ENCODE data around the gene PLCB2. TPM values are rescaled to one million over a fixed set of nuclear protein-coding genes. Genes with fewer than 3 reads are reported as not detected.

The PLCB2 gene
- total and polyA plus RNA-seq, 7 donors = 0.73 to 4.6 (median 2.0) TPM

DNA sequence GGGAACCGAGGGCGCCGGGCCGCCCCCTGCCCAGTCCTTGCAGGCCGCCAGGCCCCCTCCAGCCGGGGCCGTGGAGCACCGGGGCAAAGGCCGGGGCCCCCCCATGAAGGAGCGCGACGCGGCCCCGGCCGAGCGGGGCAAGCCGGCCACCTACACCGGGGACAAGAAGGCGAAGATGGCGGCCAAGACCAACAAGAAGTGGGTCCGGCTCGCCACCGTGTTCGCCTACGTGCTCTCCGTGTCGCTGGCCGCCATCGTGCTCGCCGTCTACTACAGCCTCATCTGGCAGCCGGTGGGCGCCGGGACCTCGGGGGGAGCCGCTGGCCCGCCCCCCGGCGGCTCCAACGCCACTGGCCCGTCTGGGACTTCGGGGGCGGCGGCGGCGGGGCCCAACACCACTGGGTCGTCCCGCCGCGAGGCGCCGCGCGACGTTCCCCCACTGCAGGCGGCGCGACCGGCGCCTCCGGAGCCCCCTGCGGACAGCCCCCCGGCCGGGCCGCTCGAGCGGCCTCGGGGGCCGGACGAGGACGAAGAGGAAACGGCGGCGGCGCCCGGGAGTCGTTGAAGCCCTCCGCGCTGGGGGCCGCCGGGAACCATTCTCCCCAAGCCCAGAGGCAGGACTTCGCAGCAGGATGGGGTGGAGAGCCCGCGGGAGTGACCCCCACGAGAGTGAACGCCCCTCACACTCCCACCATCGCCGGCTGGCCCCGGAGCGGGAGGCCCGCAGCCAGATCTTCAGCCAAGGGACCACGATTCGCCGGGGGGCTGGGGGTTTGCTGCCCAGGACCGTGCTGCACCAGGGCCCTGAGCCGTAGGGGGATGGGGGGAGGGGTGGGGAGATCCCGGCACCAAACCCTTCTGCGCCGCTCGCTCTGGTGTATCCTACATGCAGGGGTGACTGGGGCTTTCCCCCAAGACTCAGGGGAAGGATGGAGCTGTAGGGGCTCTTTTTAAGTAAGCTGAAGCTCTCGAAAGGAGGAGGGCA lies 16.5 kb upstream of the PLCB2 start:
- Histone ChIP-seq H3K36me3 (ENCODE audit: insufficient read depth in 1 of 2, low read depth in 1 of 2) (peaks cover 0 to 17% of the 10 kb centered on the region in 2 donors), H3K27ac (peak overlapping the region; percentile 86), H3K4me1 (peaks cover 32% of the 10 kb centered on the region), H3K9me3 (no peaks in the 10 kb centered on the region), H3K4me3 (peak overlapping the region; percentile 86), H3K27me3 (ENCODE audit: insufficient read depth in 3 of 3, low read length in 2 of 3) (no peaks in the 10 kb centered on the region)
- TF ChIP-seq, protein P1, sequence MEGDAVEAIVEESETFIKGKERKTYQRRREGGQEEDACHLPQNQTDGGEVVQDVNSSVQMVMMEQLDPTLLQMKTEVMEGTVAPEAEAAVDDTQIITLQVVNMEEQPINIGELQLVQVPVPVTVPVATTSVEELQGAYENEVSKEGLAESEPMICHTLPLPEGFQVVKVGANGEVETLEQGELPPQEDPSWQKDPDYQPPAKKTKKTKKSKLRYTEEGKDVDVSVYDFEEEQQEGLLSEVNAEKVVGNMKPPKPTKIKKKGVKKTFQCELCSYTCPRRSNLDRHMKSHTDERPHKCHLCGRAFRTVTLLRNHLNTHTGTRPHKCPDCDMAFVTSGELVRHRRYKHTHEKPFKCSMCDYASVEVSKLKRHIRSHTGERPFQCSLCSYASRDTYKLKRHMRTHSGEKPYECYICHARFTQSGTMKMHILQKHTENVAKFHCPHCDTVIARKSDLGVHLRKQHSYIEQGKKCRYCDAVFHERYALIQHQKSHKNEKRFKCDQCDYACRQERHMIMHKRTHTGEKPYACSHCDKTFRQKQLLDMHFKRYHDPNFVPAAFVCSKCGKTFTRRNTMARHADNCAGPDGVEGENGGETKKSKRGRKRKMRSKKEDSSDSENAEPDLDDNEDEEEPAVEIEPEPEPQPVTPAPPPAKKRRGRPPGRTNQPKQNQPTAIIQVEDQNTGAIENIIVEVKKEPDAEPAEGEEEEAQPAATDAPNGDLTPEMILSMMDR (IDR thresholded peaks at IDR 0.05) = no peak
- WGBS, 3 donors = 1 to 2% (median 1%) methylated on average over 64 to 101 of the region's 101 CpGs
- DNase-seq = peak in 1 of 2 donors; percentile 72
- intact Hi-C loops (cut with DNase I) = loop anchor here (1.0 to 5.0 kb wide), 2 partner anchors 43 to 98 kb away; no protein-coding TSS in a partner anchor
- no peak for ATAC-seq

DNA sequence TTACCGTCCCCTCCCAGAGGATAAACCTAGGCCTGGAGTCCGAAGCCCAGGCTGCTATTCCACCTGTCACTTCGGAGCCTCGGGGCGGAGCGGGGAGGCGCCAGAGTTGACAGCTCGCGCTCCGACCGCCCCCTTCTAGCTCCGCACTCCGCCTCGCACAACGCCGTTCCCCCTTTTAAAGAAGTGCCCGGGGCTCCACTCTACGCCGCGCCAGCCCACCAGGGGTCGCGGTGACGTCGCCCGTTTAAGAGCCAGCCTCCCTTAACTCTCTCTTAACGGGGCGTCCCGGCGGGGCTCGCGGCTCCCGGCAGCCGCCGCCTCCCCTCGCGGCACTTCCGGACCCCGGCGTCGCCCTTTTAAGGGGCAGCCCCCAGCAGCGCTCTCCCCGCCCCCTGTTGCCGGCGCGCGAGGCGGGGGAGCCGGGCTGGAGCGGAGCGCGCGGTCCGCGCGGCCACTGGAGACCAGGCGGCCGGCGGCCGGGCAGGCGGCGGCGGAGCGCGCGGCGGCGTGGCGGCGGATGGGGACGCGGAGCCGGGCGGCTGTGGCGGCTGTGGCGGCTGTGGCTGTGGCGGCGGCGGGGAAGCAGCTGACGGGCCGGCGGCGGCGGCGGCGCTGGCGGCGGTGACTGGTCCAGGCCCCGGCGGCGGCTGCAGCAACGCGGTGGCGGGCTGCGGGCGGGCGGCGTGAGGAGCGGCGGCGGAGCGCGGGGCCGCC lies 15.7 kb upstream of the PLCB2 start, which contains the start of gene INAFM2:
INAFM2 (plus strand) TSS at position 454 of the 714 bp plus-strand sequence. CDS start 364 bp downstream, outside the sequence.
- peaks cover 0 to 13% of the 10 kb centered on the region in 2 donors for H3K36me3 ChIP-seq (ENCODE audit: insufficient read depth in 1 of 2, low read depth in 1 of 2)
- no peaks in the 10 kb centered on the region for H3K27me3 ChIP-seq (ENCODE audit: insufficient read depth in 3 of 3, low read length in 2 of 3)
- peak within 1 kb of the TSS; percentile 86 for H3K4me3 ChIP-seq
- no peaks in the 10 kb centered on the region for H3K9me3 ChIP-seq
- peaks cover 27% of the 10 kb centered on the region for H3K4me1 ChIP-seq
- ATAC-seq (peak; percentile 89 to 94 (median 92)), DNase-seq (peak; percentile 92 to 96)
- H3K27ac ChIP-seq = peak within 1 kb of the TSS; percentile 86
- 0 to 1% (median 1%) methylated on average over 41 to 103 of the region's 103 CpGs for WGBS, 3 donors
- intact Hi-C loops (cut with DNase I) = loop anchor here (1.0 to 5.0 kb wide), 2 partner anchors 44 to 99 kb away; no protein-coding TSS in a partner anchor
- TF ChIP-seq, protein P1 (IDR thresholded peaks at IDR 0.05) = peak; percentile 68

DNA sequence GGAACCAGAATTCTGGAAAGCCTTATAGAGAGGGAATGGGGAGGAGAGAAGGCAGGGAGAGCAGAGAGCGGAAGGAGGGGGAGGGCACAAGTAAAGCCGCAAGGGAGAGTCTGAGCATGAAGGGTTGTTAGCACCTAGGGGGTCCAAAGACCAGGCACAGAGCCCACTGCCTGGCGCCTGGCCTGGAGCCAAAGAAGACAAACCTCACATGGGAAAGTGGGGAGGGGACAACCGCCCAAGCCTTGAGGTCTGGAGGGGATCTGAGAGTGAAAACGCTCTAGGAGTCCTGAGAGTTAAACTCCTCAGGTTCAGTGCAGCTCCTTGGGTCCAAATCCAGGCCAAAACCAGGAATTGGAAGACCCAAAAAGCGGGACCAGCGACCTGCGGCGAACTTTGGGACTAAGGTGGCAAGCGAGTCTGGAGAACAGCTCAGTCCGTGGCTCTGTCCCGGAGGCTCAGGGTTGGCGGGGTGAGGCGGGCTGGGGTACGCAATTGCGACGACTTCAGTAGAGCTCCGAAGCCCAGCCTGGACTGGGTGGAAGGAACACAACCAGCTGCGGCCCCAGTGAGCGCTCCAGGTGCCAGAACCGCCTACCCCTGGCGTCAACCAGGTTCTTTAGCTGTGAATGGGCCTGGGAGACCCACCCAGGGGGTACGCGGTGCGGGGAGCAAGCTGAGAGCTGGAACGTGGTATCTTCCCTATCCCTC lies 14.9 kb upstream of the PLCB2 start:
- DNase-seq (no peak), ATAC-seq (peak in 2 of 4 donors; percentile 21 to 30)

More for the DNA sequence above, 14.9 kb upstream of the PLCB2 start:
- Histone ChIP-seq H3K4me1 (peaks cover 22% of the 10 kb centered on the region), H3K9me3 (no peaks in the 10 kb centered on the region), H3K4me3 (peak overlapping the region; percentile 61), H3K36me3 (ENCODE audit: insufficient read depth in 1 of 2, low read depth in 1 of 2) (peaks cover 0 to 9% of the 10 kb centered on the region in 2 donors), H3K27ac (peak overlapping the region; percentile 85), H3K27me3 (ENCODE audit: insufficient read depth in 3 of 3, low read length in 2 of 3) (no peaks in the 10 kb centered on the region)
- intact Hi-C loops (cut with DNase I) = loop anchor here (1.0 to 5.0 kb wide), 2 partner anchors 45 to 100 kb away; no protein-coding TSS in a partner anchor
- TF ChIP-seq, protein P1 (IDR thresholded peaks at IDR 0.05) = no peak
- 51 to 52% (median 51%) methylated on average over 26 of the region's 26 CpGs for WGBS, 3 donors
